ENCODE results near the gene PNPLA6.

PNPLA6 gene

GRCh38 chr19:7595466-7596133 lies 60.1 kb downstream of the PNPLA6 start, which contains the start of gene CAMSAP3:
TSS of gene CAMSAP3 (plus strand) at chr19:7595863. CDS start at chr19:7596003, 140 bp downstream.
- FAIRE-seq (no peak), DNase-seq (ENCODE audit: low spot score) (peak; percentile 74)

- FAIRE-seq (no peak), DNase-seq (ENCODE audit: low spot score) (no peak)
These were observed 60.9 kb downstream of the PNPLA6 start for GRCh38 chr19:7596211-7596937.

GRCh38 chr19:7597689-7598088 lies 62.2 kb downstream of the PNPLA6 start:
- FAIRE-seq = no peak
- DNase-seq (ENCODE audit: low spot score) = no peak

GRCh38 chr19:7598180-7598579 lies 62.7 kb downstream of the PNPLA6 start:
- FAIRE-seq = no peak

GRCh38 chr19:7600721-7601120 lies 65.2 kb downstream of the PNPLA6 start:
- no peak for FAIRE-seq
- DNase-seq (ENCODE audit: low spot score) = no peak

More at GRCh38 chr19:7598180-7598579, 62.7 kb downstream of the PNPLA6 start:
- no peak for DNase-seq (ENCODE audit: low spot score)

GRCh38 chr19:7602240-7602934 lies 66.9 kb downstream of the PNPLA6 start:
- FAIRE-seq = no peak
- no peak for DNase-seq (ENCODE audit: low spot score)

- no peak for FAIRE-seq
These were observed 67.5 kb downstream of the PNPLA6 start for GRCh38 chr19:7602935-7603497.

GRCh38 chr19:7603919-7604318 lies 68.4 kb downstream of the PNPLA6 start:
- FAIRE-seq (no peak), DNase-seq (ENCODE audit: low spot score) (no peak)

More at GRCh38 chr19:7602935-7603497, 67.5 kb downstream of the PNPLA6 start:
- DNase-seq (ENCODE audit: low spot score) = no peak

- FAIRE-seq = no peak
- DNase-seq (ENCODE audit: low spot score) = no peak
These were observed 70.1 kb downstream of the PNPLA6 start for GRCh38 chr19:7605490-7606222.

- FAIRE-seq = no peak
These were observed 70.8 kb downstream of the PNPLA6 start for GRCh38 chr19:7606289-7606688.

GRCh38 chr19:7607212-7607873 lies 71.8 kb downstream of the PNPLA6 start:
- FAIRE-seq (no peak), DNase-seq (ENCODE audit: low spot score) (no peak)

More at GRCh38 chr19:7606289-7606688, 70.8 kb downstream of the PNPLA6 start:
- DNase-seq (ENCODE audit: low spot score) = no peak

GRCh38 chr19:7607874-7608560 lies 72.5 kb downstream of the PNPLA6 start:
- FAIRE-seq = no peak
- DNase-seq (ENCODE audit: low spot score) = no peak

- DNase-seq (ENCODE audit: low spot score) (no peak), FAIRE-seq (no peak)
These were observed 75.1 kb downstream of the PNPLA6 start for GRCh38 chr19:7610491-7611240.
